Activated T-helper 2 cell treated with anti-CD3 and anti-CD28 coated beads, Interferon-gamma antibody, Interleukin-2, Interleukin-4, amounts not matched to agents 10 μg/mL and 5 μg/mL and 100 μg/mL, durations not matched to agents 14 hours and 24 hours and 36 hours (primary cell): ENCODE results near the gene SRM. TPM values are rescaled to one million over a fixed set of nuclear protein-coding genes. Genes with fewer than 3 reads are reported as not detected.
"Not testable (repeated sequence)": the region's sequence is repeated elsewhere in the genome, so short reads cannot be mapped to it uniquely, and the experiment has no call there.

Experiments
- DNase-seq: peaks from one replicate; pipeline ENCODE4 v3.0.0; 2021; ENCODE audit warnings: low spot score
- H3K27ac Mint-ChIP-seq: one replicate; pipeline ENCODE4 v1.8.0; 2021; ENCODE audit warnings: mixed read lengths
- H3K27me3 Mint-ChIP-seq: one replicate; pipeline ENCODE4 v1.8.0; 2021; ENCODE audit warnings: low read depth, mixed read lengths
- H3K36me3 Mint-ChIP-seq: one replicate; pipeline ENCODE4 v1.8.0; 2021; ENCODE audit warnings: low read depth, mixed read lengths
- H3K4me1 Mint-ChIP-seq: one replicate; pipeline ENCODE4 v1.8.0; 2021; ENCODE audit warnings: low read depth, mixed read lengths
- H3K4me3 Mint-ChIP-seq: one replicate; pipeline ENCODE4 v1.8.0; 2021; ENCODE audit warnings: low read depth, mild to moderate bottlenecking, moderate library complexity, mixed read lengths
- H3K9me3 Mint-ChIP-seq: one replicate; pipeline ENCODE4 v1.8.0; 2021; ENCODE audit warnings: mixed read lengths
- intact Hi-C: fragments of 100-400 bp; cut with micrococcal nuclease; formaldehyde crosslinking; loops from one replicate; pipeline ENCODE4 v1.15.1; 2023
- total RNA-seq: library from RNA; stranded (reverse); gene quantifications from 2 replicates; pipeline ENCODE4 v1.2.3, GENCODE V29; 2022

Gene SRM
- 230 and 233 TPM in 2 replicates for total RNA-seq

GRCh38 chr1:11059968-11060830, at the start of gene SRM:
Gene SRM, minus strand, starts transcription at chr1:11060018. Its CDS starts 75 bp downstream, at chr1:11059943.
- no peaks in the 10 kb centered on the region for H3K9me3 Mint-ChIP-seq
- intact Hi-C loops, result loop anchor here (1.0 to 10.0 kb wide), 3 partner anchors 39 to 202 kb away; partner anchors contain the start of genes EXOSC10, MTOR and TARDBP
- peaks cover 26% of the 10 kb centered on the region for H3K4me1 Mint-ChIP-seq
- DNase-seq, result peak; percentile 91
- H3K36me3 Mint-ChIP-seq, result peaks cover 64% of the 10 kb centered on the region
- peak within 1 kb of the TSS; percentile 97 for H3K4me3 Mint-ChIP-seq
- H3K27me3 Mint-ChIP-seq, result no peaks in the 10 kb centered on the region
- H3K27ac Mint-ChIP-seq, result peak within 1 kb of the TSS; percentile 95

- intact Hi-C loops, result no loop called here
- no peaks in the 10 kb centered on the region for H3K4me1 Mint-ChIP-seq
- no peaks in the 10 kb centered on the region for H3K27me3 Mint-ChIP-seq
- no peak overlapping the region for H3K27ac Mint-ChIP-seq
- no peak for DNase-seq
- peaks cover 65% of the 10 kb centered on the region for H3K36me3 Mint-ChIP-seq
- H3K4me3 Mint-ChIP-seq, result no peak overlapping the region
- H3K9me3 Mint-ChIP-seq, result no peaks in the 10 kb centered on the region
Measured at GRCh38 chr1:11109047-11109760, 49.4 kb upstream of the SRM start.

GRCh38 chr1:11107599-11107998, 47.8 kb upstream of the SRM start:
- Mint-ChIP-seq H3K36me3 (peaks cover 51% of the 10 kb centered on the region), H3K4me1 (no peaks in the 10 kb centered on the region), H3K27me3 (no peaks in the 10 kb centered on the region), H3K9me3 (no peaks in the 10 kb centered on the region), H3K27ac (no peak overlapping the region), H3K4me3 (no peak overlapping the region)
- intact Hi-C loops, result no loop called here
- DNase-seq, result no peak

- H3K4me1 Mint-ChIP-seq, result peaks cover 3% of the 10 kb centered on the region
- DNase-seq, result no peak
- no peaks in the 10 kb centered on the region for H3K9me3 Mint-ChIP-seq
- H3K4me3 Mint-ChIP-seq, result no peak overlapping the region
- intact Hi-C loops, result no loop called here
- no peaks in the 10 kb centered on the region for H3K27me3 Mint-ChIP-seq
- H3K27ac Mint-ChIP-seq, result no peak overlapping the region
- H3K36me3 Mint-ChIP-seq, result peaks cover 40% of the 10 kb centered on the region
Measured at GRCh38 chr1:11105586-11105985, 45.8 kb upstream of the SRM start.

- H3K9me3 Mint-ChIP-seq, result no peaks in the 10 kb centered on the region
- peaks cover 14% of the 10 kb centered on the region for H3K4me1 Mint-ChIP-seq
- intact Hi-C loops, result no loop called here
- H3K4me3 Mint-ChIP-seq, result peak overlapping the region; percentile 37
- no peaks in the 10 kb centered on the region for H3K27me3 Mint-ChIP-seq
- H3K27ac Mint-ChIP-seq, result no peak overlapping the region
- DNase-seq, result no peak
- peaks cover 20% of the 10 kb centered on the region for H3K36me3 Mint-ChIP-seq
Measured at GRCh38 chr1:11101347-11101746, 41.5 kb upstream of the SRM start.

GRCh38 chr1:11100806-11101205, 41.0 kb upstream of the SRM start:
- H3K27ac Mint-ChIP-seq, intact Hi-C loops, DNase-seq, H3K4me3 Mint-ChIP-seq, H3K9me3 Mint-ChIP-seq, H3K27me3 Mint-ChIP-seq: not testable (repeated sequence)
- H3K36me3 Mint-ChIP-seq, result peaks cover 15% of the 10 kb centered on the region
- H3K4me1 Mint-ChIP-seq, result peaks cover 14% of the 10 kb centered on the region

GRCh38 chr1:11100149-11100493, 40.3 kb upstream of the SRM start:
- DNase-seq, result no peak
- no peaks in the 10 kb centered on the region for H3K27me3 Mint-ChIP-seq
- intact Hi-C loops, result no loop called here
- peaks cover 14% of the 10 kb centered on the region for H3K4me1 Mint-ChIP-seq
- peak overlapping the region; percentile 95 for H3K27ac Mint-ChIP-seq
- no peaks in the 10 kb centered on the region for H3K9me3 Mint-ChIP-seq
- peak overlapping the region; percentile 98 for H3K4me3 Mint-ChIP-seq
- H3K36me3 Mint-ChIP-seq, result peaks cover 16% of the 10 kb centered on the region

GRCh38 chr1:11099310-11100148, 39.7 kb upstream of the SRM start, which contains the start of gene EXOSC10:
Gene EXOSC10, minus strand, starts transcription at chr1:11099869. Its CDS starts 38 bp downstream, at chr1:11099831.
- Mint-ChIP-seq H3K9me3 (no peaks in the 10 kb centered on the region), H3K4me1 (peaks cover 14% of the 10 kb centered on the region), H3K27ac (peak within 1 kb of the TSS; percentile 95), H3K36me3 (peaks cover 16% of the 10 kb centered on the region), H3K4me3 (peak within 1 kb of the TSS; percentile 98), H3K27me3 (no peaks in the 10 kb centered on the region)
- DNase-seq, result peak; percentile 93
- intact Hi-C loops, result loop anchor here (1.0 kb wide), 1 partner anchor 39 kb away; the partner anchor contains the start of gene SRM

GRCh38 chr1:11098931-11099309, 39.1 kb upstream of the SRM start:
- DNase-seq, result no peak
- intact Hi-C loops, result loop anchor here (1.0 kb wide), 1 partner anchor 39 kb away; the partner anchor contains the start of gene SRM
- Mint-ChIP-seq H3K4me3 (peak overlapping the region; percentile 98), H3K36me3 (peaks cover 17% of the 10 kb centered on the region), H3K9me3 (no peaks in the 10 kb centered on the region), H3K27ac (peak overlapping the region; percentile 95), H3K4me1 (peaks cover 14% of the 10 kb centered on the region), H3K27me3 (no peaks in the 10 kb centered on the region)

- intact Hi-C loops, H3K4me1 Mint-ChIP-seq, DNase-seq, H3K27me3 Mint-ChIP-seq, H3K27ac Mint-ChIP-seq, H3K9me3 Mint-ChIP-seq, H3K4me3 Mint-ChIP-seq: not testable (repeated sequence)
- peaks cover 68% of the 10 kb centered on the region for H3K36me3 Mint-ChIP-seq
Measured at GRCh38 chr1:11083784-11084183, 24.0 kb upstream of the SRM start.

GRCh38 chr1:11080931-11081330, 21.1 kb upstream of the SRM start:
- no peak overlapping the region for H3K27ac Mint-ChIP-seq
- H3K4me3 Mint-ChIP-seq, result no peak overlapping the region
- H3K36me3 Mint-ChIP-seq, result peaks cover 63% of the 10 kb centered on the region
- intact Hi-C loops, result no loop called here
- no peaks in the 10 kb centered on the region for H3K9me3 Mint-ChIP-seq
- no peak for DNase-seq
- no peaks in the 10 kb centered on the region for H3K27me3 Mint-ChIP-seq
- H3K4me1 Mint-ChIP-seq, result no peaks in the 10 kb centered on the region

GRCh38 chr1:11078631-11079030, 18.8 kb upstream of the SRM start:
- Mint-ChIP-seq H3K9me3 (no peaks in the 10 kb centered on the region), H3K4me3 (no peak overlapping the region), H3K4me1 (no peaks in the 10 kb centered on the region), H3K36me3 (peaks cover 71% of the 10 kb centered on the region), H3K27ac (no peak overlapping the region), H3K27me3 (no peaks in the 10 kb centered on the region)
- no peak for DNase-seq
- intact Hi-C loops, result no loop called here
